Myometrial cell (primary cell): ENCODE measurements around the gene C1QA. TPM values are rescaled to one million over a fixed set of nuclear protein-coding genes. Genes with fewer than 3 reads are reported as not detected.

Experiments
- total RNA-seq: library from RNA; depleted of rRNA; stranded (reverse); fragments of >200 nt; gene quantifications from 2 replicates; pipeline ENCODE4 v1.2.3, GENCODE V29; 2015

The C1QA gene
- not detected in 2 replicates for total RNA-seq

GRCh38 chr1:22636353-22636752 is at the start of gene C1QA:
TSS of gene C1QA (plus strand) at chr1:22636628. CDS start at chr1:22637617, 989 bp downstream.

GRCh38 chr1:22643381-22643780 is 7.0 kb downstream of the C1QA start, which contains the start of gene C1QC:
TSS of gene C1QC (plus strand) at chr1:22643633. CDS start at chr1:22644024, 391 bp downstream.

GRCh38 chr1:22652881-22653316 is 16.5 kb downstream of the C1QA start, which contains the start of gene C1QB:
TSS of gene C1QB (plus strand) at chr1:22653236. CDS start at chr1:22659463, 6,227 bp downstream.

Other genes starting within 250 kb of the C1QA start
- gene ZBTB40, start 184.8 kb upstream of the C1QA start, total RNA-seq, result 6.6 and 8.2 TPM in 2 replicates
- not detected in 2 replicates for gene EPHA8, start 73.1 kb upstream of the C1QA start, total RNA-seq
- gene C1QC, start 7.0 kb downstream of the C1QA start, total RNA-seq, result not detected in 2 replicates
- not detected in 2 replicates for gene C1QB, start 16.6 kb downstream of the C1QA start, total RNA-seq
- 38.5 and 47.3 TPM in 2 replicates for gene EPHB2, start 74.2 kb downstream of the C1QA start, total RNA-seq